HEK293 (cell line): ENCODE results near the gene NXPH1.

Experiments
- GLI4 ChIP-seq: fragments of 450-650 bp; formaldehyde crosslinking; IDR thresholded peaks from 2 replicates; pipeline ENCODE4 v1.5.1; 2016; ENCODE audit warnings: missing biosample characterization, missing genetic modification characterization
- GLIS2 ChIP-seq: fragments of 450-650 bp; formaldehyde crosslinking; IDR thresholded peaks from 2 replicates; pipeline ENCODE4 v1.5.1; 2016; ENCODE audit warnings: missing biosample characterization, missing genetic modification characterization
- TCF7L2 ChIP-seq: IDR thresholded peaks from 2 replicates; pipeline ENCODE4 v1.6.1; 2011; ENCODE audit warnings: low read depth, mild to moderate bottlenecking, inconsistent platforms, low read length, moderate library complexity, borderline replicate concordance
- YY1 ChIP-seq: fragments of 450-650 bp; formaldehyde crosslinking; IDR thresholded peaks from 2 replicates; pipeline ENCODE4 v1.5.1; 2018; ENCODE audit warnings: missing biosample characterization, missing genetic modification characterization
- ZFP37 ChIP-seq: fragments of 450-650 bp; formaldehyde crosslinking; IDR thresholded peaks from 2 replicates; pipeline ENCODE4 v1.5.1; 2016; ENCODE audit warnings: missing biosample characterization, missing genetic modification characterization
- ZNF133 ChIP-seq: fragments of 450-650 bp; formaldehyde crosslinking; IDR thresholded peaks from 2 replicates; pipeline ENCODE4 v1.5.1; 2016; ENCODE audit warnings: missing biosample characterization, missing genetic modification characterization
- ZNF140 ChIP-seq: fragments of 450-650 bp; formaldehyde crosslinking; IDR thresholded peaks from 2 replicates; pipeline ENCODE4 v1.5.1; 2016; ENCODE audit warnings: missing biosample characterization, missing genetic modification characterization
- ZNF274 ChIP-seq, 2 experiments: fragments of 200-500 bp in 1 of 2; fragments of 450-650 bp in 1 of 2; sonication (Bioruptor generic) in 1 of 2; formaldehyde crosslinking in 1 of 2; IDR thresholded peaks; 2 replicates each; pipeline versions ENCODE4 v1.5.1 to v1.6.1; 2014 to 2016; ENCODE audit warnings: borderline replicate concordance in 1 of 2, inconsistent platforms in 1 of 2, low read length in 1 of 2, missing biosample characterization in 1 of 2, missing genetic modification characterization in 1 of 2
- ZNF366 ChIP-seq: fragments of 450-650 bp; formaldehyde crosslinking; conservative IDR thresholded peaks from 2 replicates; pipeline ENCODE4 v1.5.1; 2016; ENCODE audit warnings: missing biosample characterization, missing genetic modification characterization
- ZNF37A ChIP-seq: fragments of 450-650 bp; IDR thresholded peaks from 2 replicates; pipeline ENCODE4 v1.5.1; 2018; ENCODE audit warnings: missing biosample characterization, missing genetic modification characterization
- ZNF514 ChIP-seq: fragments of 450-650 bp; formaldehyde crosslinking; IDR thresholded peaks from 2 replicates; pipeline ENCODE4 v1.5.1; 2016; ENCODE audit warnings: missing biosample characterization, missing genetic modification characterization
- ZNF707 ChIP-seq: fragments of 450-650 bp; formaldehyde crosslinking; IDR thresholded peaks from 2 replicates; pipeline ENCODE4 v1.5.1; 2016; ENCODE audit warnings: missing biosample characterization, missing genetic modification characterization
- TF ChIP-seq, protein P1 (sequence below): fragments of 450-650 bp; formaldehyde crosslinking; IDR thresholded peaks from 2 replicates; pipeline ENCODE4 v1.5.1; 2016; ENCODE audit warnings: missing biosample characterization, missing genetic modification characterization
- TF ChIP-seq, protein P2 (sequence below): IDR thresholded peaks from 2 replicates; pipeline ENCODE4 v1.6.1; 2011; ENCODE audit warnings: mild to moderate bottlenecking, low read depth, low read length, borderline replicate concordance

DNA sequence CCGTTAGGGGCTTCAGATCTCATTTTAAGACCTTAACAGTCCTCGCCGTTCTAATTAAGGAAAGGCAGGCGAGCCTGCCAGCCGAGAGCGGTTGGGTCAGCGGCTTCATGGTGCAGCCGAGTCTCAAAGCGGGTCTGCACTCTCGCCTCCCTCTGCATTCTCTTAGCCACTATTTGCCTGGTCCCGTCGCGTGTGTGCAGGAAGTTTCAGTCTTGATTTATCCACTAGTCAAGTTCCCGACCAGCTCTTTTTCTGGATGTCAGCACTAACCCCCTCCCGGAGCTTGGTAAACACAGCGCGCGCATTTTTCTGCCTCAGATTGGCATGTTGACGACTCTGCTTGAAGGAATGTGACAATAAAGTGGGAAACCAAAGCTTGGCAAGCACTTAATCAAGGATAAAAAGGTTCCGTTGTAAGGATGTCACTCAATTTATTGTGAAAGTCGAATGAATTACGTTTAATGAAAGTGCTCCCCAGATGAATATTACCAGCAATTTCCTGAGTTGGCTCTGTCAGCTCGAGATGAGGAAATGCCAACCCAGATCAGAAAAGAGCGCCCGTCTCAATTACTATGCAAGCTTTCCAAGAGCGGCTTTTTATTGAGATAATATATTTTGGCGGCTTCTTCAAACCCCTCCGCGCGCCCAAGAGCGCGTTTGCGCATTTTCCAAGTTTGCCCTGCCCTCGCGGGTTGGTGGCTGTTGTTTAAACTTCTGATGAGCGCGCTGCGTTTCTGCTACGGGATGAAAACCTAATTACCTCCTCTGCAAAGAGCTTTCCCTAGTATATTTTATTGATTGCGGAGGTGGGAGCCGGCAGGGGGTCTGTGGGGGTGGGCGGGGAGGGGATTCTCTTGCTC lies 7.9 kb downstream of the NXPH1 start:
- TF ChIP-seq, protein P1, sequence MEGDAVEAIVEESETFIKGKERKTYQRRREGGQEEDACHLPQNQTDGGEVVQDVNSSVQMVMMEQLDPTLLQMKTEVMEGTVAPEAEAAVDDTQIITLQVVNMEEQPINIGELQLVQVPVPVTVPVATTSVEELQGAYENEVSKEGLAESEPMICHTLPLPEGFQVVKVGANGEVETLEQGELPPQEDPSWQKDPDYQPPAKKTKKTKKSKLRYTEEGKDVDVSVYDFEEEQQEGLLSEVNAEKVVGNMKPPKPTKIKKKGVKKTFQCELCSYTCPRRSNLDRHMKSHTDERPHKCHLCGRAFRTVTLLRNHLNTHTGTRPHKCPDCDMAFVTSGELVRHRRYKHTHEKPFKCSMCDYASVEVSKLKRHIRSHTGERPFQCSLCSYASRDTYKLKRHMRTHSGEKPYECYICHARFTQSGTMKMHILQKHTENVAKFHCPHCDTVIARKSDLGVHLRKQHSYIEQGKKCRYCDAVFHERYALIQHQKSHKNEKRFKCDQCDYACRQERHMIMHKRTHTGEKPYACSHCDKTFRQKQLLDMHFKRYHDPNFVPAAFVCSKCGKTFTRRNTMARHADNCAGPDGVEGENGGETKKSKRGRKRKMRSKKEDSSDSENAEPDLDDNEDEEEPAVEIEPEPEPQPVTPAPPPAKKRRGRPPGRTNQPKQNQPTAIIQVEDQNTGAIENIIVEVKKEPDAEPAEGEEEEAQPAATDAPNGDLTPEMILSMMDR, result no peak
- TF ChIP-seq ZNF274 (IDR thresholded peaks at IDR 0.05; ENCODE audit: low read length) (no peak), ZNF274 (tag by site-specific recombination; IDR thresholded peaks at IDR 0.05; ENCODE audit: borderline replicate concordance) (no peak), ZNF140 (tag by site-specific recombination) (no peak), ZNF366 (no peak), ZNF37A (no peak), GLI4 (no peak), ZNF707 (tag by site-specific recombination) (no peak), TCF7L2 (no peak), ZNF133 (no peak), GLIS2 (tag by site-specific recombination) (no peak), ZFP37 (tag by site-specific recombination) (no peak), YY1 (tag by site-specific recombination) (no peak), ZNF514 (tag by site-specific recombination) (no peak)
- TF ChIP-seq, protein P2, sequence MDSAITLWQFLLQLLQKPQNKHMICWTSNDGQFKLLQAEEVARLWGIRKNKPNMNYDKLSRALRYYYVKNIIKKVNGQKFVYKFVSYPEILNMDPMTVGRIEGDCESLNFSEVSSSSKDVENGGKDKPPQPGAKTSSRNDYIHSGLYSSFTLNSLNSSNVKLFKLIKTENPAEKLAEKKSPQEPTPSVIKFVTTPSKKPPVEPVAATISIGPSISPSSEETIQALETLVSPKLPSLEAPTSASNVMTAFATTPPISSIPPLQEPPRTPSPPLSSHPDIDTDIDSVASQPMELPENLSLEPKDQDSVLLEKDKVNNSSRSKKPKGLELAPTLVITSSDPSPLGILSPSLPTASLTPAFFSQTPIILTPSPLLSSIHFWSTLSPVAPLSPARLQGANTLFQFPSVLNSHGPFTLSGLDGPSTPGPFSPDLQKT, result no peak
